Skeletal muscle tissue (tissue), 4 donors: Measurements from ENCODE around the gene DISP2. TPM values are rescaled to one million over a fixed set of nuclear protein-coding genes. Genes with fewer than 3 reads are reported as not detected.

Source experiments
- H3K27ac ChIP-seq: one replicate; pipeline ENCODE4 v1.7.0; 2013; ENCODE audit warnings: mild to moderate bottlenecking, low read depth, low read length, inconsistent platforms
- H3K27me3 ChIP-seq, 3 donors: one replicate each; pipeline ENCODE4 v1.7.0; 2013; ENCODE audit warnings: low read length in 3 of 3; ENCODE audit not compliant: control insufficient read depth in 3 of 3, insufficient read depth in 3 of 3
- H3K36me3 ChIP-seq, 3 donors: one replicate each; pipeline ENCODE4 v1.7.0; 2013; ENCODE audit warnings: low read length in 3 of 3; ENCODE audit not compliant: control insufficient read depth in 3 of 3, insufficient read depth in 3 of 3
- H3K4me1 ChIP-seq, 3 donors: one replicate each; pipeline ENCODE4 v1.7.0; 2013; ENCODE audit warnings: low read length in 3 of 3, mild to moderate bottlenecking in 3 of 3; ENCODE audit not compliant: control insufficient read depth in 3 of 3, insufficient read depth in 3 of 3
- H3K4me3 ChIP-seq, 3 donors: one replicate each; pipeline ENCODE4 v1.7.0; 2013; ENCODE audit warnings: low read length in 3 of 3
- H3K9ac ChIP-seq, 3 donors: one replicate each; pipeline ENCODE4 v1.7.0; 2013; ENCODE audit warnings: low read length in 3 of 3, mild to moderate bottlenecking in 3 of 3, moderate library complexity in 2 of 3, low read depth in 1 of 3
- H3K9me3 ChIP-seq, 3 donors: one replicate each; pipeline ENCODE4 v1.7.0; 2013; ENCODE audit warnings: low read length in 3 of 3; ENCODE audit not compliant: control insufficient read depth in 3 of 3
- total RNA-seq: library from RNA; depleted of rRNA; stranded (reverse); fragments of >200 nt; gene quantifications from one replicate; pipeline ENCODE4 v1.2.3, GENCODE V29; 2014
- donor health status: Osteomylitis.

DISP2 gene
- total RNA-seq, 1 donor from 2014 or later = under 0.01 TPM

GRCh38 chr15:40340740-40341400 lies 17.1 kb upstream of the DISP2 start, which contains the start of gene CCDC9B:
CCDC9B (minus strand) TSS chr15:40340939; CDS start chr15:40340819, 120 bp downstream.
- peaks cover 76 to 90% (median 78%) of the 10 kb centered on the region in 3 donors for H3K4me1 ChIP-seq
- H3K4me3 ChIP-seq = peak within 1 kb of the TSS; percentile 89 to 90 (median 90)
- peak within 1 kb of the TSS; percentile 94 to 99 (median 99) for H3K9ac ChIP-seq
- no peaks in the 10 kb centered on the region for H3K9me3 ChIP-seq
- H3K27ac ChIP-seq = peak within 1 kb of the TSS; percentile 97
- H3K27me3 ChIP-seq = no peaks in the 10 kb centered on the region
- peaks cover 11 to 20% (median 14%) of the 10 kb centered on the region in 3 donors for H3K36me3 ChIP-seq

GRCh38 chr15:40342416-40343320 lies 15.4 kb upstream of the DISP2 start:
- Histone ChIP-seq H3K27me3 (no peaks in the 10 kb centered on the region), H3K9me3 (no peaks in the 10 kb centered on the region), H3K4me3 (no peak overlapping the region), H3K4me1 (peaks cover 58 to 76% (median 61%) of the 10 kb centered on the region in 3 donors), H3K9ac (peak overlapping the region in 2 of 3 donors; percentile 45 to 54), H3K27ac (peak overlapping the region; percentile 26), H3K36me3 (peaks cover 0 to 7% (median 5%) of the 10 kb centered on the region in 3 donors)

DNA sequence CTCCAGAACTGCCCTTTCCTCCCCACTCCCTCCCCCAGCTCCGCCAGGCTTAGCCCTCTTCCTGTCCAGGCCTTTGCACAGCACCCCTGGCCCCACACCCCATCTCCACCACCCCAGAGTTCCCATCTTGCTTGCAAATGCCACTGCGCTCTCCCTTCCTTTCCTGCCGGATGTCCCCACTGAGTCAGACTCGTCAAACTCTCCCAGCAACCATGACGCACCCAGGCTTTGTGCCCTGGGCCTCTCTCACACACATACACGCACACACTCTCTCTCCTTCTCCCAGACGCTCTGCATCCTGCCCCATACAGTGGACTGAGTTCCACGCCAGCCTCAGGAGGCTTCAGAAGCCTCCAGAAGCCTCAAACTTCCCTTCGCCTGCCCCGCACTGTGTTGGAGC lies 14.5 kb upstream of the DISP2 start:
- Histone ChIP-seq H3K27me3 (no peaks in the 10 kb centered on the region), H3K4me3 (no peak overlapping the region), H3K9me3 (no peaks in the 10 kb centered on the region), H3K9ac (peak overlapping the region in 1 of 3 donors; percentile 45), H3K4me1 (peaks cover 50 to 68% (median 53%) of the 10 kb centered on the region in 3 donors), H3K36me3 (peaks cover 0 to 4% (median 3%) of the 10 kb centered on the region in 3 donors), H3K27ac (peak overlapping the region; percentile 26)

DNA sequence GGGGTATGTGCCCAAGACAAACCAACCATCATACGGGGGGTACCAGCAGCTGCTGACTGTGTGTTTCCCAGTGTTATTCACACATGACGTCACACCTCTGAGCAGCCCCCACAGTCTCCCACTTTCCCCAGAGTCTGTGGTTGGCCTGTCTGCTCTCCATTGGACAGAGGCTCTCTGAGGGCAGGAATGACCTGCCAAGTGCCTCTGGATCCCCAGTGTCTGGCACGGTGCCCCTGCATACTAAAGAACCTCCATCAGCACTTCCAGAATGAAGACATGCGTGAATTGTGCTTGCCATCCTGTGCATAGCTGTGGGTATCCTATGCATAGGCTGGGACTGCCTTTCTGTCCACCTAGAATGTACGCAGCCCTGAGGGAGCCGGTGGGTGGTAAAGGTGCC lies 13.8 kb upstream of the DISP2 start:
- no peak overlapping the region for H3K4me3 ChIP-seq
- H3K27ac ChIP-seq = no peak overlapping the region
- no peak overlapping the region for H3K9ac ChIP-seq
- H3K36me3 ChIP-seq = peaks cover 0 to 3% (median 0%) of the 10 kb centered on the region in 3 donors
- H3K9me3 ChIP-seq = no peaks in the 10 kb centered on the region
- H3K27me3 ChIP-seq = no peaks in the 10 kb centered on the region
- H3K4me1 ChIP-seq = peaks cover 43 to 61% (median 46%) of the 10 kb centered on the region in 3 donors

DNA sequence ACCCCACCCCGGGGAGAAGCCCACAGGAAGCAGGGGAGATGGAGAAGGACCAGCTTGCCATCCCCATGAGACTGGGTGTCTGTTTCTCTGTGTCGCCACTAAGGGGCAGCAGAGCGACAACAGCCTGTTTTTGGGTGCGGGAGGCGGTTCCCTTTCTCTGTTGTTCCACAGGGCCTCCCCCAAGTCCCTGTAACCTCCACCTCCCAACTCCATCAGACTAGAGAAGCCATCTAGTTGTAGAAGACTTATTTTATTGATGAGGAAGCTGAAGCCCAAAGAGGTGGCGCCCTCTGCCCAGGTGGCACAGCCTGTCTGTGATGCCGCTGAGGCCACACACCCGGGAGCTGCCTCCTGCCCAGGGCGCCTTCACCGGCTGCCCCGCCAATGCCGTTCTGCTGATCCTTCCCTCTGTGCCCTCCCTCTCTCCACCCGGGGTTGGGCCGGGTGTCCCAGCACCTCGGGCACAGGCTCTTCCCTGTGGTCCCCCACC lies 13.3 kb upstream of the DISP2 start:
- Histone ChIP-seq H3K4me1 (peaks cover 38 to 56% (median 41%) of the 10 kb centered on the region in 3 donors), H3K27me3 (no peaks in the 10 kb centered on the region), H3K9ac (no peak overlapping the region), H3K36me3 (no peaks in the 10 kb centered on the region), H3K4me3 (no peak overlapping the region), H3K9me3 (no peaks in the 10 kb centered on the region), H3K27ac (no peak overlapping the region)

DNA sequence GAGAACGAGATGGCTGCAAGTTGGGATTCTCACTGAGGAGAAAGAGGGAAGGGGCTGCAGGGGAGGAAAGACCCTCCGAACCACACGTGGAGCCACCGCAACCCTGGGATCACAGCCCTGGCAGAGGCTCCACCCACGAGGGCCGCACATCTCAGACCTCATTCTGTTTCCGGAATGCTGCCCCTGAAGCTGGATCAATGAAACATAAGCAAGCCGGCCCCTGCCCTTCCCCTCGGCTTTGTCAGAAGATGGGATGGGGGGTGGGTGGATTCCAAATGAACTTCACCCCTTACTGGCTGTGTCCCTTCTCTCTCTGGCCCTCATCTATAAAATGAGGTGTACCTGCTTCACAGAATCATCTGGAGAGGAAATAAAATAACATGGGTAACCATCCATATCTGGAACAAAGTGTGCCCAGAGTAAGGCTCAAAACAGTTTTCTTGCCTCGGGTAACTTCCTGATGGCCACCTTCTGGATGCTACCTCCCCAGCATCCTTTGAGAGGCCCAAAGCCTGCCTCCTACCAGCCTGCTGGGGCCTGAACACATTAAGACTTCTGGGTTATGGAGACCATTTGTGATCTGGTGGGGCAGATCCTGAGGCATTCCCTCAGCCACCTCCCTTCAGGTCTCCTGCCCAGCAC lies 12.7 kb upstream of the DISP2 start:
- no peaks in the 10 kb centered on the region for H3K27me3 ChIP-seq
- no peaks in the 10 kb centered on the region for H3K9me3 ChIP-seq
- no peaks in the 10 kb centered on the region for H3K36me3 ChIP-seq
- H3K9ac ChIP-seq = no peak overlapping the region
- H3K27ac ChIP-seq = no peak overlapping the region
- no peak overlapping the region for H3K4me3 ChIP-seq
- H3K4me1 ChIP-seq = peaks cover 31 to 49% (median 34%) of the 10 kb centered on the region in 3 donors

DNA sequence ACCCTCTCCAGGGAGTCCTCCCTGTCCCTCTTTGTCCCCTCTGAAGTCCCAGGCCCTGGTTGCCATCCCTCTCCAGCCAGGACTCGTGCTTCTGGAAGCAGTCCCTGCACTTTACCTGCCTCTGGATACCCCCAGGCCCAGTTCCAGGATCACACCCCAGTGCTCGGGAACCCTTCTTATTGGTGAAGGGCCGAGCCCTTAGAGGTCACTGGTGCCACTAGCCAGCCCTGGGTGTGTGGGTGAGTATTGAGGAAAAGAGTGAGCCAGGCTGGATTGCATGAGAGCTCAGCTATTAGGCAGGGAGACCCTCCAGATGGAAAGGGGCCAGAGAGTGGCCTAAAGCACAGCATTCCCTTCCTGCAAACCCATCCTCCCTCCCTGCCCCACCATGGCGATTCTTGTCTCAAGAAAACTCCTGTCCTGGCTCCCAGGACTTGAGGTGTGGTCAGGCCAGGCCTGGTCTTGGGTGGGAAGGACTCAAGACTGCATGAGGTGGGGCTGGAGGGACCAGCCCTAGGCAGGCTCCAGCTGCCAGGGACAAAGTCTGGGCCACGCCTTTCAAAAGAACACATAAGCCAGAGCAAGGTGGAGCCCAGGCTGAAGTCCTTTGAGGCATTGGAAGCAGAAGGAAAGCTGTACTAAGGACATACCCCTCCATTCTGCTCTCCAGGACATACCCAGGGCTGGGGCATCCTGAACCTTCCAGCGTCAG lies 12.0 kb upstream of the DISP2 start:
- H3K27me3 ChIP-seq = no peaks in the 10 kb centered on the region
- no peaks in the 10 kb centered on the region for H3K9me3 ChIP-seq
- H3K36me3 ChIP-seq = no peaks in the 10 kb centered on the region
- peaks cover 25 to 43% (median 28%) of the 10 kb centered on the region in 3 donors for H3K4me1 ChIP-seq
- H3K27ac ChIP-seq = no peak overlapping the region
- no peak overlapping the region for H3K9ac ChIP-seq
- no peak overlapping the region for H3K4me3 ChIP-seq

GRCh38 chr15:40346579-40347558 lies 11.2 kb upstream of the DISP2 start:
- Histone ChIP-seq H3K27me3 (no peaks in the 10 kb centered on the region), H3K9me3 (no peaks in the 10 kb centered on the region), H3K4me1 (peaks cover 17 to 35% (median 21%) of the 10 kb centered on the region in 3 donors), H3K4me3 (no peak overlapping the region), H3K36me3 (no peaks in the 10 kb centered on the region), H3K27ac (no peak overlapping the region), H3K9ac (no peak overlapping the region)
